DOHH2 (cell line): ENCODE results near the gene KRTAP5-3.

Experiments used
- CTCF ChIP-seq: fragments of 200-600 bp; sonication (generic); IDR thresholded peaks from one replicate; pipeline ENCODE4 v1.5.1; 2014; ENCODE audit warnings: antibody characterized with exemption, mild to moderate bottlenecking, low read depth, low read length; ENCODE audit not compliant: poor library complexity, severe bottlenecking
- EZH2phosphoT487 ChIP-seq: fragments of 200-600 bp; sonication (generic); IDR thresholded peaks from 2 replicates; pipeline ENCODE4 v1.6.1; 2017; ENCODE audit warnings: borderline replicate concordance, mild to moderate bottlenecking, antibody characterized with exemption, low read length, moderate library complexity, mixed read lengths

- no peak for TF ChIP-seq EZH2phosphoT487
- no peak for TF ChIP-seq CTCF
Measured at GRCh38 chr11:1560002-1560648, 48.1 kb downstream of the KRTAP5-3 start.
